Measurements from ENCODE around the gene PLEKHA6. TPM values are rescaled to one million over a fixed set of nuclear protein-coding genes. Genes with fewer than 3 reads are reported as not detected.

The PLEKHA6 gene
- total and polyA plus RNA-seq, 2 of the 8 experiments (the other 6 are each of a cell fraction or from before 2014, with no cell fraction given): 4.8 to 20.2 TPM

- H3K56ac ChIP-seq (replicated peaks; ENCODE audit: insufficient read length, low read depth, low read length): no peak overlapping the region
- no peak overlapping the region for H3K14ac ChIP-seq (ENCODE audit: insufficient read length)
- H3K4me3 ChIP-seq (ENCODE audit: extremely low read depth in 1 of 4, insufficient read depth in 2 of 4, low read depth in 3 of 4, low read length in 4 of 4): no peak overlapping the region
- H3K4ac ChIP-seq (replicated peaks; ENCODE audit: insufficient read length, low read depth, low read length): no peak overlapping the region
- no peak overlapping the region for H3K23ac ChIP-seq (ENCODE audit: insufficient read length)
- no peak overlapping the region for H2BK120ac ChIP-seq (replicated peaks; ENCODE audit: low read depth, low read length)
- no peak overlapping the region for H3K4me2 ChIP-seq (ENCODE audit: insufficient read depth in 1 of 2, low read depth in 2 of 2, low read length in 2 of 2)
- H3K27me3 ChIP-seq (replicated peaks in 1 of 4; ENCODE audit: control insufficient read depth in 3 of 4, extremely low read depth in 1 of 4, insufficient read depth in 3 of 4, low read length in 3 of 4): no peaks in the 10 kb centered on the region; a peak in 1 of 7 replicates
- DNase-seq (ENCODE audit: low read depth in 1 of 2, low spot score in 2 of 2): no peak
- CTCF ChIA-PET (ENCODE audit: partially characterized antibody): interaction anchor here (0.7 to 1.2 kb wide), 3 partner anchors 28 to 56 kb away, joined by 3 read pairs; no protein-coding TSS in a partner anchor
- no peak overlapping the region for H2AFZ ChIP-seq (ENCODE audit: low read length)
- H2BK5ac ChIP-seq (ENCODE audit: low read depth, low read length): no peak overlapping the region
- no peaks in the 10 kb centered on the region for H3K79me1 ChIP-seq (ENCODE audit: low read depth, low read length)
- no peak overlapping the region for H4K8ac ChIP-seq (ENCODE audit: extremely low read depth, insufficient read depth, low read length)
- H2BK12ac ChIP-seq (ENCODE audit: low read depth, low read length): no peak overlapping the region
- no peaks in the 10 kb centered on the region for H3K79me2 ChIP-seq (ENCODE audit: control insufficient read depth in 1 of 2, insufficient read depth in 2 of 2, low read length in 2 of 2)
- H4K91ac ChIP-seq (replicated peaks; ENCODE audit: insufficient read length, low read length): no peak overlapping the region
- no peak overlapping the region for H3K27ac ChIP-seq (ENCODE audit: low read depth, low read length)
- no peak overlapping the region for H4K5ac ChIP-seq (ENCODE audit: insufficient read length, low read depth, low read length)
- no peaks in the 10 kb centered on the region for H3K4me1 ChIP-seq (replicated peaks in 1 of 4; ENCODE audit: control insufficient read depth in 3 of 4, insufficient read depth in 4 of 4, low read length in 3 of 4)
- no peak overlapping the region for H2AK5ac ChIP-seq (ENCODE audit: low read depth, low read length)
- no peak overlapping the region for H3K9ac ChIP-seq (replicated peaks in 1 of 4; ENCODE audit: extremely low read depth in 1 of 4, low read depth in 3 of 4, low read length in 3 of 4)
- no peaks in the 10 kb centered on the region; a peak in 1 of 8 replicates for H3K36me3 ChIP-seq (ENCODE audit: control insufficient read depth in 2 of 4, insufficient read depth in 4 of 4, low read length in 3 of 4)
- no peak for FAIRE-seq
- POLR2A ChIA-PET (ENCODE audit: partially characterized antibody): interaction anchor here (2.3 kb wide), 1 partner anchor 13 kb away, joined by 5 read pairs; no protein-coding TSS in a partner anchor
- no peak for TF ChIP-seq GTF2F1 (IDR thresholded peaks at IDR 0.05; ENCODE audit: borderline replicate concordance, low read depth, low read length)
- TF ChIP-seq SIX5 (IDR thresholded peaks at IDR 0.05; ENCODE audit: low read depth, low read length): no peak
- no peak for TF ChIP-seq RXRA (IDR thresholded peaks at IDR 0.05; ENCODE audit: insufficient read depth, low read depth, low read length)
- TF ChIP-seq PHF8 (conservative IDR thresholded peaks at IDR 0.05; ENCODE audit: low read depth, low read length): no peak
- no peak overlapping the region for H2BK20ac ChIP-seq (ENCODE audit: low read length)
- H3K18ac ChIP-seq (ENCODE audit: extremely low read depth, low read length): no peak overlapping the region
- no peaks in the 10 kb centered on the region for H4K20me1 ChIP-seq (replicated peaks in 1 of 2; ENCODE audit: control insufficient read depth in 1 of 2, insufficient read depth in 2 of 2, low read length in 2 of 2)
- H2BK15ac ChIP-seq (ENCODE audit: low read length): no peak overlapping the region
- no peaks in the 10 kb centered on the region for H3K9me3 ChIP-seq (ENCODE audit: insufficient read depth in 2 of 2, low read depth in 1 of 2, low read length in 1 of 2)
- no peaks in the 10 kb centered on the region for H3K23me2 ChIP-seq (ENCODE audit: low read depth, low read length)
Observed at GRCh38 chr1:204391629-204392028, 31.9 kb upstream of the PLEKHA6 start.
